Ascending aorta (tissue), 2 donors: Measurements from ENCODE around the gene FLNB. TPM values are rescaled to one million over a fixed set of nuclear protein-coding genes. Genes with fewer than 3 reads are reported as not detected.

ENCODE experiments used
- DNase-seq, 2 donors: peaks; one replicate each; pipeline ENCODE4 v3.0.0-alpha.2; 2019; ENCODE audit warnings: low spot score in 2 of 2
- H3K27ac ChIP-seq, 2 donors: fragments of 200-600 bp; sonication (generic); one replicate each; pipeline ENCODE4 v1.5.1; 2016 to 2017; ENCODE audit warnings: mild to moderate bottlenecking in 1 of 2
- H3K27me3 ChIP-seq: fragments of 200-600 bp; sonication (generic); one replicate; pipeline ENCODE4 v1.5.1; 2017
- H3K36me3 ChIP-seq, 2 donors: fragments of 200-600 bp; sonication (generic); one replicate each; pipeline ENCODE4 v1.5.1; 2016
- H3K4me1 ChIP-seq, 2 donors: fragments of 200-600 bp; sonication (generic); one replicate each; pipeline ENCODE4 v1.5.1; 2016 to 2017; ENCODE audit warnings: mild to moderate bottlenecking in 1 of 2
- H3K4me3 ChIP-seq, 2 donors: fragments of 200-600 bp; sonication (generic); one replicate each; pipeline ENCODE4 v1.5.1; 2016 to 2017; ENCODE audit warnings: mild to moderate bottlenecking in 1 of 2
- H3K9me3 ChIP-seq, 2 donors: fragments of 200-600 bp; sonication (generic); one replicate each; pipeline ENCODE4 v1.5.1; 2016
- CTCF ChIP-seq, 3 experiments: fragments of 200-600 bp in 2 of 3; fragments of 450-650 bp in 1 of 3; sonication (generic) in 2 of 3; IDR thresholded peaks; one replicate each; pipeline ENCODE4 v1.5.1; 2016 to 2019; ENCODE audit warnings: antibody characterized with exemption in 3 of 3, mild to moderate bottlenecking in 1 of 3, moderate library complexity in 1 of 3
- intact Hi-C: fragments of 100-400 bp; cut with DNase I; formaldehyde crosslinking; loops from one replicate; pipeline ENCODE4 v1.15.1; 2023
- total RNA-seq: library from RNA; depleted of rRNA; stranded (reverse); fragments of >200 nt; gene quantifications from one replicate; pipeline ENCODE4 v1.1.0, GENCODE V29; 2016

Gene FLNB
- total RNA-seq, 1 donor from 2014 or later: 144 TPM

- DNase-seq: peak in 1 of 2 donors; percentile 47
- Histone ChIP-seq H3K4me1 (peaks cover 2 to 21% of the 10 kb centered on the region in 2 donors), H3K27me3 (no peaks in the 10 kb centered on the region), H3K27ac (no peak overlapping the region), H3K4me3 (no peak overlapping the region), H3K9me3 (no peaks in the 10 kb centered on the region), H3K36me3 (peaks cover 7 to 17% of the 10 kb centered on the region in 2 donors)
- no peak for TF ChIP-seq CTCF (IDR thresholded peaks at IDR 0.05)
- intact Hi-C loops: no loop called here
Measured at GRCh38 chr3:58084166-58084565, 75.9 kb downstream of the FLNB start.

GRCh38 chr3:58084788-58085543 is 76.7 kb downstream of the FLNB start:
- intact Hi-C loops: no loop called here
- Histone ChIP-seq H3K36me3 (peaks cover 0 to 9% of the 10 kb centered on the region in 2 donors), H3K27ac (no peak overlapping the region), H3K4me3 (no peak overlapping the region), H3K27me3 (no peaks in the 10 kb centered on the region), H3K4me1 (peaks cover 2 to 18% of the 10 kb centered on the region in 2 donors), H3K9me3 (no peaks in the 10 kb centered on the region)
- peak in 1 of 2 donors; percentile 24 for DNase-seq
- TF ChIP-seq CTCF (IDR thresholded peaks at IDR 0.05): no peak

- Histone ChIP-seq H3K27me3 (no peaks in the 10 kb centered on the region), H3K4me3 (no peak overlapping the region), H3K4me1 (peaks cover 2 to 18% of the 10 kb centered on the region in 2 donors), H3K27ac (no peak overlapping the region), H3K9me3 (no peaks in the 10 kb centered on the region), H3K36me3 (peaks cover 0 to 7% of the 10 kb centered on the region in 2 donors)
- intact Hi-C loops: no loop called here
- DNase-seq: no peak
- TF ChIP-seq CTCF (IDR thresholded peaks at IDR 0.05): no peak
Measured at GRCh38 chr3:58085616-58086015, 77.4 kb downstream of the FLNB start.

- Histone ChIP-seq H3K4me1 (peaks cover 0 to 12% of the 10 kb centered on the region in 2 donors), H3K36me3 (peaks cover 0 to 4% of the 10 kb centered on the region in 2 donors), H3K4me3 (no peak overlapping the region), H3K9me3 (no peaks in the 10 kb centered on the region), H3K27ac (peak overlapping the region; percentile 6 to 54), H3K27me3 (no peaks in the 10 kb centered on the region)
- DNase-seq: peak in 1 of 2 donors; percentile 60
- TF ChIP-seq CTCF (IDR thresholded peaks at IDR 0.05): no peak
- intact Hi-C loops: no loop called here
Measured at GRCh38 chr3:58088501-58088900, 80.3 kb downstream of the FLNB start.

GRCh38 chr3:58090351-58090750 is 82.1 kb downstream of the FLNB start:
- no peak for DNase-seq
- intact Hi-C loops: no loop called here
- no peak overlapping the region for H3K27ac ChIP-seq
- no peak overlapping the region for H3K4me3 ChIP-seq
- H3K36me3 ChIP-seq: peaks cover 0 to 4% of the 10 kb centered on the region in 2 donors
- H3K27me3 ChIP-seq: no peaks in the 10 kb centered on the region
- H3K9me3 ChIP-seq: no peaks in the 10 kb centered on the region
- H3K4me1 ChIP-seq: peaks cover 0 to 19% of the 10 kb centered on the region in 2 donors
- no peak for TF ChIP-seq CTCF (IDR thresholded peaks at IDR 0.05)
